RWPE2 (cell line): Measurements from ENCODE around the gene AVP.
A peak's percentile ranks its signal among the peaks of the same experiment; 100 is the strongest.
"Not testable (repeated sequence)": the region's sequence is repeated elsewhere in the genome, so short reads cannot be mapped to it uniquely, and the experiment has no call there.

Experiments used
- ATAC-seq: fragments of 200-7000 bp; cut with Tn5 transposase; 3 replicates; pipeline ENCODE4 v1.9.1; 2021; ENCODE audit warnings: low read depth
- DNase-seq: peaks from one replicate; pipeline ENCODE4 v3.0.0-alpha.2; 2020; ENCODE audit warnings: low spot score
- H3K27ac ChIP-seq: fragments of 450-650 bp; 2 replicates; pipeline ENCODE4 v1.5.1; 2017; ENCODE audit warnings: mild to moderate bottlenecking; ENCODE audit not compliant: poor library complexity, severe bottlenecking
- H3K27me3 ChIP-seq: fragments of 250-450 bp; sonication (Bioruptor Pico); 2 replicates; pipeline ENCODE4 v1.5.1; 2021; ENCODE audit warnings: mild to moderate bottlenecking, moderate library complexity; ENCODE audit not compliant: insufficient read depth, poor library complexity, severe bottlenecking
- H3K36me3 ChIP-seq: fragments of 250-450 bp; sonication (Bioruptor Pico); 2 replicates; pipeline ENCODE4 v1.5.1; 2020; ENCODE audit warnings: low read depth, mild to moderate bottlenecking, moderate library complexity
- H3K4me1 ChIP-seq: fragments of 250-450 bp; sonication (Bioruptor Pico); 2 replicates; pipeline ENCODE4 v1.5.1; 2021; ENCODE audit warnings: mild to moderate bottlenecking, moderate library complexity; ENCODE audit not compliant: insufficient read depth, poor library complexity, severe bottlenecking
- H3K4me3 ChIP-seq: fragments of 250-450 bp; sonication (Bioruptor Pico); 2 replicates; pipeline ENCODE4 v1.5.1; 2021; ENCODE audit warnings: mild to moderate bottlenecking, moderate library complexity; ENCODE audit not compliant: severe bottlenecking
- H3K9me3 ChIP-seq: fragments of 250-450 bp; sonication (Bioruptor Pico); 2 replicates; pipeline ENCODE4 v1.5.1; 2021; ENCODE audit warnings: mild to moderate bottlenecking, moderate library complexity; ENCODE audit not compliant: severe bottlenecking
- CTCF ChIP-seq: fragments of 450-650 bp; IDR thresholded peaks from one replicate; pipeline ENCODE4 v1.5.1; 2017; ENCODE audit warnings: mild to moderate bottlenecking, moderate library complexity; ENCODE audit not compliant: poor library complexity, severe bottlenecking

AVP gene

GRCh38 chr20:3082306-3082951 is 2.1 kb downstream of the AVP start:
- Histone ChIP-seq H3K9me3 (no peaks in the 10 kb centered on the region), H3K4me1 (no peaks in the 10 kb centered on the region), H3K27ac (no peak overlapping the region), H3K36me3 (no peaks in the 10 kb centered on the region), H3K27me3 (peaks cover 26% of the 10 kb centered on the region), H3K4me3 (no peak overlapping the region)
- no peak for TF ChIP-seq CTCF
- ATAC-seq (no peak), DNase-seq (no peak)

GRCh38 chr20:3081641-3082040 is 2.9 kb downstream of the AVP start:
- ATAC-seq (no peak), DNase-seq (no peak)
- Histone ChIP-seq H3K36me3 (no peaks in the 10 kb centered on the region), H3K27ac (no peak overlapping the region), H3K4me1 (no peaks in the 10 kb centered on the region), H3K9me3 (no peaks in the 10 kb centered on the region), H3K27me3 (peaks cover 26% of the 10 kb centered on the region), H3K4me3 (no peak overlapping the region)
- TF ChIP-seq CTCF = no peak

GRCh38 chr20:3080939-3081388 is 3.6 kb downstream of the AVP start:
- Histone ChIP-seq H3K4me3 (no peak overlapping the region), H3K9me3 (no peaks in the 10 kb centered on the region), H3K27me3 (peaks cover 26% of the 10 kb centered on the region), H3K36me3 (no peaks in the 10 kb centered on the region), H3K27ac (no peak overlapping the region), H3K4me1 (no peaks in the 10 kb centered on the region)
- no peak for DNase-seq
- no peak for TF ChIP-seq CTCF
- ATAC-seq = peak; percentile 18; the same call in 1 of the 3 replicates

- Histone ChIP-seq H3K36me3 (no peaks in the 10 kb centered on the region), H3K4me1 (no peaks in the 10 kb centered on the region), H3K4me3 (no peak overlapping the region), H3K9me3 (no peaks in the 10 kb centered on the region), H3K27me3 (peaks cover 17% of the 10 kb centered on the region), H3K27ac (no peak overlapping the region)
- DNase-seq = no peak
- ATAC-seq = no peak
- TF ChIP-seq CTCF = no peak
These were observed 6.8 kb downstream of the AVP start for GRCh38 chr20:3077618-3078134.

GRCh38 chr20:3075315-3075714 is 9.2 kb downstream of the AVP start:
- not testable (repeated sequence) for ATAC-seq, H3K27ac ChIP-seq, H3K4me1 ChIP-seq, H3K9me3 ChIP-seq, H3K36me3 ChIP-seq, DNase-seq, H3K4me3 ChIP-seq
- H3K27me3 ChIP-seq = peaks cover 12% of the 10 kb centered on the region
